HEK293 (cell line): ENCODE results near the gene SPECC1L.
A peak's percentile ranks its signal among the peaks of the same experiment; 100 is the strongest.

Experiments used
- CTCF ChIA-PET: fragments of 350-600 bp; formaldehyde crosslinking; extraction: SDS; loops from one replicate; lab custom pipeline; 2021; ENCODE audit warnings: antibody characterized with exemption; lab: Yijun Ruan, JAX
- POLR2A ChIA-PET: fragments of 300-600 bp; formaldehyde crosslinking; extraction: SDS; loops from one replicate; lab custom pipeline; 2020; ENCODE audit warnings: antibody characterized with exemption, inconsistent platforms; lab: Yijun Ruan, JAX
- H3K27ac ChIP-seq: fragments of 200-500 bp; sonication (Bioruptor generic); 2 replicates; pipeline ENCODE4 v1.5.1; 2014; ENCODE audit warnings: low read depth, low read length, control low read depth, inconsistent platforms; ENCODE audit errors: extremely low read depth
- H3K36me3 ChIP-seq, 2 experiments: fragments of 200-500 bp in 1 of 2; sonication (Bioruptor generic) in 1 of 2; 1 replicate in 1 of 2; 2 replicates in 1 of 2; pipeline ENCODE4 v1.5.1; 2014 to 2017; ENCODE audit warnings: inconsistent platforms in 2 of 2, low read length in 2 of 2; ENCODE audit not compliant: control insufficient read depth in 2 of 2, insufficient read depth in 1 of 2
- H3K4me1 ChIP-seq: fragments of 200-500 bp; sonication (Bioruptor generic); 2 replicates; pipeline ENCODE4 v1.5.1; 2014; ENCODE audit warnings: mild to moderate bottlenecking, low read length, inconsistent platforms; ENCODE audit not compliant: control insufficient read depth, insufficient read depth
- H3K4me3 ChIP-seq: 2 replicates; pipeline ENCODE4 v1.5.1; 2011; ENCODE audit warnings: low read depth, mild to moderate bottlenecking, control low read depth, low read length, moderate library complexity
- H3K9me3 ChIP-seq: fragments of 200-500 bp; sonication (Bioruptor generic); 2 replicates; pipeline ENCODE4 v1.5.1; 2014; ENCODE audit warnings: low read depth, low read length, inconsistent platforms; ENCODE audit not compliant: control insufficient read depth, insufficient read depth
- ELK4 ChIP-seq: IDR thresholded peaks from 2 replicates; pipeline ENCODE4 v1.6.1; 2011; ENCODE audit warnings: mild to moderate bottlenecking, low read depth, low read length, borderline replicate concordance
- OSR2 ChIP-seq: fragments of 450-650 bp; formaldehyde crosslinking; IDR thresholded peaks from 2 replicates; pipeline ENCODE4 v1.5.1; 2016; ENCODE audit warnings: missing biosample characterization, missing genetic modification characterization
- SP2 ChIP-seq: fragments of 450-650 bp; formaldehyde crosslinking; IDR thresholded peaks from 2 replicates; pipeline ENCODE4 v1.5.1; 2016; ENCODE audit warnings: missing biosample characterization, missing genetic modification characterization
- ZFP37 ChIP-seq: fragments of 450-650 bp; formaldehyde crosslinking; IDR thresholded peaks from 2 replicates; pipeline ENCODE4 v1.5.1; 2016; ENCODE audit warnings: missing biosample characterization, missing genetic modification characterization
- ZNF19 ChIP-seq: fragments of 450-650 bp; formaldehyde crosslinking; IDR thresholded peaks from 2 replicates; pipeline ENCODE4; 2016; ENCODE audit warnings: missing biosample characterization, missing genetic modification characterization, low read depth
- ZNF23 ChIP-seq: fragments of 450-650 bp; formaldehyde crosslinking; IDR thresholded peaks from 2 replicates; pipeline ENCODE4 v1.5.1; 2016; ENCODE audit warnings: missing biosample characterization, missing genetic modification characterization, borderline replicate concordance
- ZNF292 ChIP-seq: fragments of 450-650 bp; formaldehyde crosslinking; IDR thresholded peaks from 2 replicates; pipeline ENCODE4 v1.5.1; 2016; ENCODE audit warnings: low read depth, missing biosample characterization, missing genetic modification characterization, borderline replicate concordance
- ZNF335 ChIP-seq: fragments of 450-650 bp; formaldehyde crosslinking; conservative IDR thresholded peaks from 2 replicates; pipeline ENCODE4 v1.5.1; 2016; ENCODE audit warnings: missing biosample characterization, missing genetic modification characterization
- ZNF394 ChIP-seq: fragments of 450-650 bp; formaldehyde crosslinking; IDR thresholded peaks from 2 replicates; pipeline ENCODE4 v1.5.1; 2016; ENCODE audit warnings: missing biosample characterization, missing genetic modification characterization, mild to moderate bottlenecking, moderate library complexity, borderline replicate concordance
- ZNF449 ChIP-seq: fragments of 450-650 bp; formaldehyde crosslinking; IDR thresholded peaks from 2 replicates; pipeline ENCODE4 v1.5.1; 2017; ENCODE audit warnings: missing biosample characterization, mild to moderate bottlenecking, missing genetic modification characterization, moderate library complexity
- ZNF791 ChIP-seq: fragments of 450-650 bp; formaldehyde crosslinking; IDR thresholded peaks from 2 replicates; pipeline ENCODE4 v1.5.1; 2016; ENCODE audit warnings: missing biosample characterization, missing genetic modification characterization
- ZSCAN30 ChIP-seq: fragments of 450-650 bp; IDR thresholded peaks from 2 replicates; pipeline ENCODE4 v1.5.1; 2018; ENCODE audit warnings: missing biosample characterization, mild to moderate bottlenecking, missing genetic modification characterization, moderate library complexity
- TF ChIP-seq, protein P1 (sequence below): fragments of 450-650 bp; formaldehyde crosslinking; IDR thresholded peaks from 2 replicates; pipeline ENCODE4 v1.5.1; 2016; ENCODE audit warnings: missing biosample characterization, missing genetic modification characterization, low read depth
- TF ChIP-seq, protein P2 (sequence below): fragments of 450-650 bp; formaldehyde crosslinking; IDR thresholded peaks from 2 replicates; pipeline ENCODE4 v1.5.1; 2016; ENCODE audit warnings: missing biosample characterization, missing genetic modification characterization

The SPECC1L gene

DNA sequence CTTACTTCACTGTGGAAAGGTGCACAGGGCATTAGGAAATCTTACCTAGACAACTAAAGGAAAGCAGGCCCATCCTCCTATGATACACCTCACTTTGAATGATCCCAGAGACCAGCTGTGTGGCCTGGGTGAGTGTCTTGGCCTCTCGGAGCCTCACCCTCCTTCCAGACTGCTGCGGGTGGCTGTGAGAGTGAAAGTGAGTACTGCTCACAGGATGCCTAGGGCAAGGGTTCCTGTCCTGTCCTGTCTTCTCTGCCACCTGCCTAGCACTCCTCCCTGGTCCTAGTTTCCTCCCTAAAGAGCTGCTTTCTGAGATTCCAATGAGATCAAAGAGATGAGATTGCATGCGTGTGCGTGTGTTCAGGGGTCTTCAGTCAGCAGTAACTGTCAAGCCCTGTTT is 137.3 kb downstream of the SPECC1L start:
- Histone ChIP-seq H3K4me1 (peaks cover 4% of the 10 kb centered on the region), H3K36me3 (peaks cover 0 to 74% of the 10 kb centered on the region in 2 experiments; a peak in 2 of 3 replicates), H3K27ac (no peak overlapping the region), H3K4me3 (no peak overlapping the region), H3K9me3 (no peaks in the 10 kb centered on the region)
- TF ChIP-seq ZNF791, result no peak
- TF ChIP-seq SP2 (tag by site-specific recombination), result no peak
- TF ChIP-seq, protein P1, sequence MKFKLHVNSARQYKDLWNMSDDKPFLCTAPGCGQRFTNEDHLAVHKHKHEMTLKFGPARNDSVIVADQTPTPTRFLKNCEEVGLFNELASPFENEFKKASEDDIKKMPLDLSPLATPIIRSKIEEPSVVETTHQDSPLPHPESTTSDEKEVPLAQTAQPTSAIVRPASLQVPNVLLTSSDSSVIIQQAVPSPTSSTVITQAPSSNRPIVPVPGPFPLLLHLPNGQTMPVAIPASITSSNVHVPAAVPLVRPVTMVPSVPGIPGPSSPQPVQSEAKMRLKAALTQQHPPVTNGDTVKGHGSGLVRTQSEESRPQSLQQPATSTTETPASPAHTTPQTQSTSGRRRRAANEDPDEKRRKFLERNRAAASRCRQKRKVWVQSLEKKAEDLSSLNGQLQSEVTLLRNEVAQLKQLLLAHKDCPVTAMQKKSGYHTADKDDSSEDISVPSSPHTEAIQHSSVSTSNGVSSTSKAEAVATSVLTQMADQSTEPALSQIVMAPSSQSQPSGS, result no peak
- no peak for TF ChIP-seq ZFP37 (tag by site-specific recombination)
- TF ChIP-seq, protein P2, sequence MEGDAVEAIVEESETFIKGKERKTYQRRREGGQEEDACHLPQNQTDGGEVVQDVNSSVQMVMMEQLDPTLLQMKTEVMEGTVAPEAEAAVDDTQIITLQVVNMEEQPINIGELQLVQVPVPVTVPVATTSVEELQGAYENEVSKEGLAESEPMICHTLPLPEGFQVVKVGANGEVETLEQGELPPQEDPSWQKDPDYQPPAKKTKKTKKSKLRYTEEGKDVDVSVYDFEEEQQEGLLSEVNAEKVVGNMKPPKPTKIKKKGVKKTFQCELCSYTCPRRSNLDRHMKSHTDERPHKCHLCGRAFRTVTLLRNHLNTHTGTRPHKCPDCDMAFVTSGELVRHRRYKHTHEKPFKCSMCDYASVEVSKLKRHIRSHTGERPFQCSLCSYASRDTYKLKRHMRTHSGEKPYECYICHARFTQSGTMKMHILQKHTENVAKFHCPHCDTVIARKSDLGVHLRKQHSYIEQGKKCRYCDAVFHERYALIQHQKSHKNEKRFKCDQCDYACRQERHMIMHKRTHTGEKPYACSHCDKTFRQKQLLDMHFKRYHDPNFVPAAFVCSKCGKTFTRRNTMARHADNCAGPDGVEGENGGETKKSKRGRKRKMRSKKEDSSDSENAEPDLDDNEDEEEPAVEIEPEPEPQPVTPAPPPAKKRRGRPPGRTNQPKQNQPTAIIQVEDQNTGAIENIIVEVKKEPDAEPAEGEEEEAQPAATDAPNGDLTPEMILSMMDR, result no peak
- no peak for TF ChIP-seq ZNF19 (tag by site-specific recombination)
- ChIA-PET CTCF (interaction anchor here (0.5 to 1.0 kb wide), 3 partner anchors 13 to 1496 kb away, joined by 3 to 5 read pairs (median 4); no protein-coding TSS in a partner anchor), POLR2A (no interaction called here)

DNA sequence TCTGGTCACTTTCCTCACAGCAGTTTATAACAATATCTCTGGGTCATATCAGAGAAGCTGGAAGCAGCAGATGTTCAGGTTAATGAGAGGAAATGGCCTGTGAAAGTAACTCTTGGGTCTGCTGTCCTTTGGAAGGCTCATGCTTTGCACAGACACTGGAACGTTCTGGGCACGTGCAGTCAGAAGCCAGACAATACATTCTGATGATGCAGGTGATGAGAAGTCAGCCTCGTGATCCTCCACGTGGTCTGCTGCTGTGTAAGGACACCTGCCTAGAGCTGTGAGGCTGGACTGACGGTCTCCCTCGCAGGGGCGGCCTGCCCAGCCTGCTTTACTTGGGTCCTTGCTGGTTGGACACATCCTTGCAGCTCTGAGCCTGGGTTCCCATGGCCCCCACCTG is 138.0 kb downstream of the SPECC1L start:
- TF ChIP-seq ZNF23, result no peak
- peak; percentile 79 for TF ChIP-seq ZNF449 (tag by site-specific recombination)
- TF ChIP-seq ZNF292, result no peak
- CTCF ChIA-PET, result interaction anchor here (0.5 to 1.5 kb wide), 5 partner anchors 13 to 399 kb away, joined by 3 to 9 read pairs (median 3); no protein-coding TSS in a partner anchor
- no peaks in the 10 kb centered on the region for H3K4me1 ChIP-seq
- no peak overlapping the region for H3K4me3 ChIP-seq
- H3K36me3 ChIP-seq, result peaks cover 0 to 79% of the 10 kb centered on the region in 2 experiments; a peak in 2 of 3 replicates
- no peak overlapping the region for H3K27ac ChIP-seq
- no peaks in the 10 kb centered on the region for H3K9me3 ChIP-seq
- POLR2A ChIA-PET, result no interaction called here

- Histone ChIP-seq H3K9me3 (no peaks in the 10 kb centered on the region), H3K4me3 (no peak overlapping the region)
Observed at GRCh38 chr22:24409707-24410106, 139.1 kb downstream of the SPECC1L start.

More at GRCh38 chr22:24409707-24410106, 139.1 kb downstream of the SPECC1L start:
- ChIA-PET CTCF (interaction anchor here (0.6 to 1.5 kb wide), 4 partner anchors 10 to 144 kb away, joined by 3 to 9 read pairs (median 4); no protein-coding TSS in a partner anchor), POLR2A (no interaction called here)
- TF ChIP-seq ZNF23 (no peak), ZNF394 (peak; percentile 35; the same call in 1 of the 2 replicates), ZSCAN30 (no peak), ZNF335 (no peak), ELK4 (no peak), OSR2 (peak; percentile 61)
- H3K27ac ChIP-seq, result 0 out of 2 replicates have a peak overlapping the region, but pooled peaks have one; percentile 9
- H3K4me1 ChIP-seq, result no peaks in the 10 kb centered on the region
- peaks cover 0 to 79% of the 10 kb centered on the region in 2 experiments; a peak in 2 of 3 replicates for H3K36me3 ChIP-seq
